ENCODE data around the gene SLC6A1.

DNA sequence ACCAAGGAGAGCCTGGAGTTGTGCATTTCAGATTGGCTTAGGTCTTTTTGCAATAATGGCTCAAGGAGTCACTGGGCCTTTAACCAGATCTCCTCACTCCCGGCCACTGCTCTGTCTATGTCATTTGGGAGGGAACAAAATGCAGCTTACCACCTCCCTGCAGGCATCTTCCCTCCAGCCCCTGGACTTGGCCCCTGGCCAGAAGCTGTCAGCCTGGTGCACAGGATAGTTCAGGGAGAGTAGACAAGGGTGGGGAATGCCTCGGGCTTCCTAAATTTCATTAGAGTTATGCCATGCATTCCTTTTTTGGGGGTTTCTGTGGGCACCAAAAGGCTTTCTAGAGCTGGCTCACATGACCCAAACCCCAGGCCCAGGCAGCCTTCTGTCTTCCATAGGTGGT is 91.5 kb downstream of the SLC6A1 start:
- TF ChIP-seq YY1 (IDR thresholded peaks at IDR 0.05; ENCODE audit: insufficient read depth, insufficient read length) (no peak), SUZ12 (IDR thresholded peaks at IDR 0.05; ENCODE audit: extremely low read depth, insufficient read depth, insufficient read length) (no peak)
